Pancreas (tissue), 10 donors: ENCODE data around the gene SLC26A11. TPM values are rescaled to one million over a fixed set of nuclear protein-coding genes. Genes with fewer than 3 reads are reported as not detected.

Experiments
- ATAC-seq, 4 donors: fragments of 200-7000 bp; cut with Tn5 transposase; one replicate each; pipeline versions ENCODE4 v1.8.0 to v1.9.1; 2020; ENCODE audit warnings: mild to moderate bottlenecking in 4 of 4, moderate library complexity in 4 of 4
- DNase-seq, 6 donors: peaks; one replicate each; pipeline ENCODE4 v3.0.0-alpha.2; 2020
- FAIRE-seq: peaks from 2 replicates; lab custom pipeline; 2012; peaks lifted over from hg19 to GRCh38; lab: Jason Lieb, UNC
- H3K27ac ChIP-seq, 4 donors: fragments of 200-600 bp; sonication (generic); 1 replicate in 3 of 4; 2 replicates in 1 of 4; pipeline versions ENCODE4 v1.5.0 to v1.8.0; 2020
- H3K27me3 ChIP-seq, 4 donors: fragments of 200-600 bp; one replicate each; pipeline ENCODE4 v1.8.0; 2021
- H3K36me3 ChIP-seq, 3 donors: fragments of 200-600 bp; sonication (generic) in 1 of 3; one replicate each; pipeline versions ENCODE4 v1.5.0 to v1.8.0; 2020 to 2021
- H3K4me1 ChIP-seq, 3 donors: fragments of 200-600 bp; one replicate each; pipeline ENCODE4 v1.8.0; 2021
- H3K4me3 ChIP-seq, 4 donors: fragments of 200-600 bp; sonication (generic) in 2 of 4; one replicate each; pipeline versions ENCODE4 v1.5.0 to v1.8.0; 2020 to 2021
- H3K9me3 ChIP-seq, 4 donors: fragments of 200-600 bp; one replicate each; pipeline ENCODE4 v1.8.0; 2021
- CTCF ChIP-seq, 4 donors: fragments of 200-600 bp; sonication (generic) in 3 of 4; IDR thresholded peaks; one replicate each; pipeline versions ENCODE4 v1.5.0 to v1.8.0; 2021; ENCODE audit warnings: antibody characterized with exemption in 4 of 4
- WGBS, 2 donors: extraction: QIAGEN DNeasy Blood & Tissue Kit; methylation state at CpG; one replicate each; pipeline ENCODE4 v1.1.7; 2013; 5-methylcytosine and 5-hydroxymethylcytosine counted together
- intact Hi-C, 3 donors: fragments of 100-400 bp; cut with DNase I; formaldehyde crosslinking; loops; one replicate each; pipeline versions ENCODE4 v1.11.1 to v1.14.2; 2022
- polyA plus RNA-seq, 2 donors: library from polyadenylated mRNA; stranded (reverse); fragments of 200-250 nt; gene quantifications; one replicate each; pipeline ENCODE4 v1.2.3, GENCODE V29; 2013
- total RNA-seq, 6 donors: library from RNA; stranded (reverse); fragmentation: NEBNext Ultra II Directional in 4 of 6; extraction: Animal tissue kit (Norgen Biotek cat#: 25700) in 4 of 6; gene quantifications; one replicate each; pipeline versions ENCODE4 v1.2.1 to v1.2.4, GENCODE V29; 2021 to 2023
- donor health status: healthy with polysubstance abuse.
- donor health status: DM: no; HTN: no; CAD: no; lungs with moderate emphysema.
- donor health status: DM: no; HTN: no; CAD: no.
- donor health status: control.
- donor health status: control.
- donor health status: Bipolar disorder and iron deficiency.
- donor health status: DM: yes; HTN: yes; CAD: no.
- donor health status: DM: no; HTN: no; CAD: no.
- donor health status: DM: no; HTN: no; CAD: no.
- donor health status: DM: yes; HTN: yes; CAD: no.

Gene SLC26A11
- total and polyA plus RNA-seq, 8 donors: 5.1 to 23.6 (median 8.8) TPM

DNA sequence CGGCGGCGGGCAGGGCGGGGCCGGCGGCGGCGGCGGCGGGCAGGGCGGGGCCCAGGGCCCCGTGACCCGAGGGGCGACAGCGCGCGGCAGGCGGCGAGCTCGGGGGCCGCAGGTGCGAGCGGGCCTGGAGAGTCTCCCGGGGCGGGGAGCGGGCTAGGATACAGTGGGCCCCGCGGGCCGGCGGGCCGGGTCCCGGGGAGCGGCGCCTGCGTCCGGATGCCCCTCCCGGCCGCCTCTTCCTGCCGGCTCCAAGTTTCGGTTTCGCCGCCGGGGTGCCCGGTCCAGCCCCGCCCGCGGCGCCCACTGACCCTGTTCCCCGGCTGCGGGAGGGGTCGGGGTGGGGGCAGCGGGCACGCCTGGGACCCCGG, 40.5 kb downstream of the SLC26A11 start, which contains the start of gene RNF213:
RNF213 (plus strand) TSS at position 62 of the 368 bp plus-strand sequence. CDS start 2,830 bp downstream, outside the sequence.
- peak within 1 kb of the TSS; percentile 88 to 99 (median 92) for H3K4me3 ChIP-seq

GRCh38 chr17:80261159-80261894, 41.1 kb downstream of the SLC26A11 start:
- ATAC-seq: peak; percentile 31 to 66 (median 52)
- intact Hi-C loops: no loop called here
- Histone ChIP-seq H3K36me3 (no peaks in the 10 kb centered on the region), H3K4me1 (peaks cover 0 to 19% (median 12%) of the 10 kb centered on the region in 3 donors), H3K27me3 (no peaks in the 10 kb centered on the region), H3K27ac (peak overlapping the region; percentile 78 to 99 (median 93)), H3K9me3 (no peaks in the 10 kb centered on the region), H3K4me3 (peak overlapping the region; percentile 88 to 99 (median 92))
- WGBS, 2 donors: 7% methylated on average over 45 of the region's 45 CpGs
- no peak for TF ChIP-seq CTCF (IDR thresholded peaks at IDR 0.05)
- peak; percentile 65 to 88 (median 76) for DNase-seq
- FAIRE-seq: no peak

More for the DNA sequence above, 40.5 kb downstream of the SLC26A11 start, which contains the start of gene RNF213:
- WGBS, 2 donors: 0 to 2% methylated on average over 18 to 51 of the region's 54 CpGs
- H3K27me3 ChIP-seq: no peaks in the 10 kb centered on the region
- TF ChIP-seq CTCF (IDR thresholded peaks at IDR 0.05): no peak
- no peaks in the 10 kb centered on the region for H3K9me3 ChIP-seq
- no peak for FAIRE-seq
- DNase-seq: peak; percentile 56 to 85 (median 68)
- peaks cover 0 to 21% (median 12%) of the 10 kb centered on the region in 3 donors for H3K4me1 ChIP-seq
- H3K36me3 ChIP-seq: no peaks in the 10 kb centered on the region
- peak within 1 kb of the TSS; percentile 84 to 99 (median 93) for H3K27ac ChIP-seq
- peak; percentile 25 to 60 (median 44) for ATAC-seq
- intact Hi-C loops: no loop called here

DNA sequence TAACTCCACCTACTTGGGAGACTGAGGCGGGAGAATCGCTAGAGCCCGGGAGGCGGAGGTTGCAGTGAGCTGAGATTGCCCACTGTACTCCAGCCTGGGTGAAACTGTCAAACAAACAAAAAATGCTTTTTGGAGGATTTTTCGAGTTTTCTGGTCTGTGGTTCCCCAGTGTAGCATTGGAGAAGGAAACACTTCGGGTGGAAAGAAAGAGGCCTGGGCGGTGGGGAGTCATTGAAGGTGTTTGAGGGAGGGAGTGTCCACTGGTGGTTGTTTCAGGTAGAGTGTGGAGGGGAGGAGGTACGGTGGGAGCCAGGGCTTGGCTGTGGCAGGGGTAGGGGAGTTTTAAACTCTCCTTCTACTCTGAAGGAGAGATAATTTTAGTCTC, 41.7 kb downstream of the SLC26A11 start:
- Histone ChIP-seq H3K36me3 (no peaks in the 10 kb centered on the region), H3K27me3 (no peaks in the 10 kb centered on the region), H3K4me1 (peaks cover 0 to 19% (median 12%) of the 10 kb centered on the region in 3 donors), H3K27ac (peak overlapping the region in 3 of 4 donors; percentile 89 to 99 (median 97)), H3K9me3 (no peaks in the 10 kb centered on the region), H3K4me3 (peak overlapping the region in 3 of 4 donors; percentile 88 to 99 (median 95))
- intact Hi-C loops: no loop called here
- no peak for TF ChIP-seq CTCF (IDR thresholded peaks at IDR 0.05)
- WGBS, 2 donors: 54 to 57% methylated on average over 8 of the region's 8 CpGs
- FAIRE-seq (no peak), DNase-seq (no peak), ATAC-seq (no peak)

DNA sequence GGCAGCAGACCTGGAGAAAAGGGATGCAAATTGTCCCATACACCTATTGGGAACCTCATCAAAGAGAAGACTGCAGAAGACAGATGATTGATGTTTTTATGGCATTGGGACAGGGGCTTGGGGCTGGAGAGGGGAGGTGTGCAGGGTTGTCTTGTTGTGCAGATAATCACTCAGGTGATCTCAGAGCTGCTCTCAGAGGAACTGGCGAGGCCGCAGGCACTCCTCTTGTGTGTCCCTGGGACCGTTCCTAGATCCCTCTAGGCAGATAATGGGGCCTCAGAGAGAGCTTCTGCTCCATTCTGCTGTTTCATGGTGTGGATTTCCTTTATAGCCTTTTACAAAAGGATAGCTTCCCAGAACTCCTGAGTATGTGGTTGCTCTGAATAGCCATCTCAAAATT, 42.1 kb downstream of the SLC26A11 start:
- WGBS, 2 donors: 34 to 42% methylated on average over 3 of the region's 3 CpGs
- DNase-seq (no peak), FAIRE-seq (no peak), ATAC-seq (no peak)
- Histone ChIP-seq H3K27me3 (no peaks in the 10 kb centered on the region), H3K9me3 (no peaks in the 10 kb centered on the region), H3K4me1 (peaks cover 0 to 19% (median 12%) of the 10 kb centered on the region in 3 donors), H3K36me3 (no peaks in the 10 kb centered on the region), H3K4me3 (peak overlapping the region in 1 of 4 donors; percentile 95), H3K27ac (peak overlapping the region in 3 of 4 donors; percentile 46 to 99 (median 97))
- intact Hi-C loops: no loop called here
- no peak for TF ChIP-seq CTCF (IDR thresholded peaks at IDR 0.05)
